RPMI7951 (cell line): ENCODE data around the gene CARS2. TPM values are rescaled to one million over a fixed set of nuclear protein-coding genes. Genes with fewer than 3 reads are reported as not detected.
A peak's percentile ranks its signal among the peaks of the same experiment; 100 is the strongest.
"Not testable (repeated sequence)": the region's sequence is repeated elsewhere in the genome, so short reads cannot be mapped to it uniquely, and the experiment has no call there.

ENCODE experiments used
- DNase-seq: peaks from one replicate; pipeline ENCODE4 v3.0.0-alpha.2; 2012; ENCODE audit warnings: low read depth
- total RNA-seq: library from RNA; depleted of rRNA; stranded (reverse); fragments of >200 nt; shearing (Covaris generic); gene quantifications from 2 replicates; pipeline ENCODE4 v1.2.3, GENCODE V29; 2014

Gene CARS2
- total RNA-seq, 1 experiment from 2014 or later = 35.1 TPM

- DNase-seq = peak; percentile 21
Observed at GRCh38 chr13:110683203-110683883, 22.6 kb downstream of the CARS2 start.

GRCh38 chr13:110682746-110683145 lies 23.2 kb downstream of the CARS2 start:
- DNase-seq = no peak

- DNase-seq = no peak
Observed at GRCh38 chr13:110681868-110682550, 23.9 kb downstream of the CARS2 start.

GRCh38 chr13:110680852-110681251 lies 25.1 kb downstream of the CARS2 start:
- peak; percentile 13 for DNase-seq

- no peak for DNase-seq
Observed at GRCh38 chr13:110677731-110678545, 28.0 kb downstream of the CARS2 start.

GRCh38 chr13:110676595-110677587 lies 29.0 kb downstream of the CARS2 start:
- no peak for DNase-seq

- DNase-seq = not testable (repeated sequence)
Observed at GRCh38 chr13:110669814-110670213, 36.1 kb downstream of the CARS2 start.

GRCh38 chr13:110669036-110669435 lies 36.9 kb downstream of the CARS2 start:
- DNase-seq = no peak

GRCh38 chr13:110666255-110666533 lies 39.7 kb downstream of the CARS2 start:
- DNase-seq = no peak

GRCh38 chr13:110665491-110666254 lies 40.2 kb downstream of the CARS2 start:
- DNase-seq = no peak

- DNase-seq = no peak
Observed at GRCh38 chr13:110664673-110665072, 41.2 kb downstream of the CARS2 start.

- no peak for DNase-seq
Observed at GRCh38 chr13:110664041-110664440, 41.9 kb downstream of the CARS2 start.

GRCh38 chr13:110663491-110663890 lies 42.4 kb downstream of the CARS2 start:
- no peak for DNase-seq

- no peak for DNase-seq
Observed at GRCh38 chr13:110662777-110663443, 43.0 kb downstream of the CARS2 start.

GRCh38 chr13:110662091-110662490 lies 43.8 kb downstream of the CARS2 start:
- DNase-seq = no peak

- DNase-seq = peak; percentile 8
Observed at GRCh38 chr13:110661256-110661655, 44.7 kb downstream of the CARS2 start.

GRCh38 chr13:110658218-110658911 lies 47.6 kb downstream of the CARS2 start:
- not testable (repeated sequence) for DNase-seq

GRCh38 chr13:110657196-110657595 lies 48.7 kb downstream of the CARS2 start:
- no peak for DNase-seq

- DNase-seq = no peak
Observed at GRCh38 chr13:110653851-110654250, 52.1 kb downstream of the CARS2 start.

- DNase-seq = no peak
Observed at GRCh38 chr13:110653271-110653670, 52.6 kb downstream of the CARS2 start.
